GM10248 (cell line): ENCODE results near the gene NGB.

Source experiments
- CTCF ChIA-PET: fragments of 300-600 bp; sonication (Branson Sonifier 250); formaldehyde crosslinking; extraction: SDS; loops from one replicate; lab custom pipeline; 2021; ENCODE audit warnings: antibody characterized with exemption; lab: Yijun Ruan, JAX
- POLR2A ChIA-PET: fragments of 350-650 bp; sonication (Branson Sonifier 250); formaldehyde crosslinking; extraction: SDS; loops from one replicate; lab custom pipeline; 2020; ENCODE audit warnings: antibody characterized with exemption; lab: Yijun Ruan, JAX
- DNase-seq: peaks from one replicate; pipeline ENCODE4 v3.0.0; 2012; ENCODE audit errors: extremely low spot score
- CTCF ChIP-seq: IDR thresholded peaks from 2 replicates; pipeline ENCODE4 v1.5.1; 2012; ENCODE audit warnings: mild to moderate bottlenecking, low read depth; ENCODE audit errors: extremely low read depth, missing control alignments, control extremely low read depth

NGB gene

GRCh38 chr14:77238996-77239395, 32.0 kb downstream of the NGB start:
- ChIA-PET CTCF (interaction anchor here (0.9 to 1.2 kb wide), 3 partner anchors 26 to 690 kb away, joined by 3 to 5 read pairs (median 3); no protein-coding TSS in a partner anchor), POLR2A (no interaction called here)
- no peak for DNase-seq
- TF ChIP-seq CTCF: no peak

GRCh38 chr14:77238356-77238755, 32.6 kb downstream of the NGB start:
- TF ChIP-seq CTCF: no peak
- CTCF ChIA-PET: interaction anchor here (0.9 to 1.2 kb wide), 2 partner anchors 363 to 691 kb away, joined by 3 read pairs; no protein-coding TSS in a partner anchor
- DNase-seq: no peak
- POLR2A ChIA-PET: no interaction called here

DNA sequence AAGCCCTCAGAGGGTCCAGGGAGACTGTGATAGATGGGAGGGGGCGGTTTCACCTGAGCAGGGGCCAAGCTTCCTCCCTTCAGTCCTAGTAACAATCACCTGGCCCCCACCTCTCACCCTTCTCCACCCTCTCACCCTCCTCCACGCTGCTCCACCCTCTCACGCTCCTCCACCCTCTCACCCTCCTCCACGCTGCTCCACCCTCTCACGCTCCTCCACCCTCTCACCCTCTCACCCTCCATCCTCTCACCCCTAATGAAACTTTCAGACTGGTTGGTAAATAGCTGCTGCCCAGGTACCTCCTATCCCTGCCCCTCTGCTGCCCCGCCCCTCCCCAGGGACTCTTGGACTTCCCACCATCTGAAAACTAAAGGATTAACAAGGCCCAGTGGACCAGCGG, 34.2 kb downstream of the NGB start:
- POLR2A ChIA-PET: no interaction called here
- CTCF ChIA-PET: interaction anchor here (1.2 kb wide), 1 partner anchor 527 kb away, joined by 3 read pairs; no protein-coding TSS in a partner anchor
- no peak for TF ChIP-seq CTCF
- no peak for DNase-seq

DNA sequence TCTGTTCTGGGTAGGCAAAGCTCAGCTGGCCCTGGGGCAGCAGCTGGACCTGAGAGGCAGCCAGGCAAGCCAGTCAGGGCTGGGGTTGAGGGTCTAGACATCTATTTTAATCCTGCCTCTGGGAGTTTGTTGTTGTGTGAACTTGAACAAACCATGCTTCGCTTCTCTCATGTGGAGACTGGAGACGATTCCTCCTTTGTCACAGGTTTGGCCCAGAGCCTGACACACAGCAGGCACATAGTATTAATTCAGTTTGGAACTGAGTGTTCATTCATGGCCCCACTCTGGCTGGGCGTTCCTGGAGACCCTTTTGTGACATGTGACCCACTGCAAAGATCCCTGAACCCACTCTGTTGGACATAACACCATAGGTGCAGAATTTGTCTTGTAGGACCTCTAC, 39.3 kb downstream of the NGB start:
- no peak for DNase-seq
- ChIA-PET POLR2A (no interaction called here), CTCF (no interaction called here)
- no peak for TF ChIP-seq CTCF

GRCh38 chr14:77230914-77231313, 40.1 kb downstream of the NGB start:
- POLR2A ChIA-PET: interaction anchor here (0.7 kb wide), 1 partner anchor 191 kb away, joined by 3 read pairs; no protein-coding TSS in a partner anchor
- no peak for TF ChIP-seq CTCF
- CTCF ChIA-PET: interaction anchor here (1.7 kb wide), 1 partner anchor 18 kb away, joined by 7 read pairs; no protein-coding TSS in a partner anchor
- DNase-seq: no peak

DNA sequence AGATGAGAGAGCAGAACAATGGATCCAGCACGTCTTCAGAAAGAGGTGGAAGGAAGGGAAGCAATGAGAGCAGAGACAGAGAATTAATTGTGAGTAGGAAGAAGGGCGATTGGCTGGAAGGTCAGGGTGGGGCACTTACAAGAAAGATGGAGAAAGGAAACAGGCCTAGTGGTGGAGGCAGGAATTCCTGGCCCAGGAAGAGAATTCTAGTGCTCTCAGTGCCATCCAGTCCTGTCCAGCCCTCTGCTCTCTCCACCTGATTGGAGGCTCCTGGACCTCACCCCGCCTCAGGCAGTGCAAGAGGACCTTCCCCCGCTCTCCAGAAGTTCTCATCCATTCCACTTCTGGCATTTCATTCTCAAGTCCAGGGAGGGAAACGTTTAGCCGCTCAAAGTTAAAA, 43.0 kb downstream of the NGB start:
- TF ChIP-seq CTCF: no peak
- no peak for DNase-seq
- POLR2A ChIA-PET: no interaction called here
- CTCF ChIA-PET: no interaction called here
